ENCODE data around the gene MOCOS. TPM values are rescaled to one million over a fixed set of nuclear protein-coding genes. Genes with fewer than 3 reads are reported as not detected.

The MOCOS gene
- total and polyA plus RNA-seq, 2 of the 8 experiments (the other 6 are each of a cell fraction or from before 2014, with no cell fraction given): 4.7 to 5.8 TPM

DNA sequence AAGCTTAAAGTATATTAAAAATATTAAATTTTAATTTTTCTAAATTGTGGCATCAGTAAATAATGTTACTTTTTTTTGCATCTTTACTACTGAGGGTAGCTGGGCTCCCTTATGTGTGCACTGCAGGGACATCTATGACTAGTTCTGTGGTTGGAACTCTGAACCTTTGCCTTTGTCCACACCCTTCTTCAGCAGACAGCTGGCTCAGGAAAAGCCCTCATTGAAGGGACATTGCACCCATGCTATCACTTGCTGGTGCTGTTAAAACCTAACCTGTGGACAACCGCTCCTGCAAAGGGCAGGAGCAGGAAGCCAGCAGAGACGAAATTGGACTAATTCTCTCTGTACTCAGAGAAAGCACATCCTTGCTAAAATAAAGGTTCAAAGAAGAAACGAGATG lies 30.1 kb downstream of the MOCOS start (continued):
- TF ChIP-seq, protein P1, sequence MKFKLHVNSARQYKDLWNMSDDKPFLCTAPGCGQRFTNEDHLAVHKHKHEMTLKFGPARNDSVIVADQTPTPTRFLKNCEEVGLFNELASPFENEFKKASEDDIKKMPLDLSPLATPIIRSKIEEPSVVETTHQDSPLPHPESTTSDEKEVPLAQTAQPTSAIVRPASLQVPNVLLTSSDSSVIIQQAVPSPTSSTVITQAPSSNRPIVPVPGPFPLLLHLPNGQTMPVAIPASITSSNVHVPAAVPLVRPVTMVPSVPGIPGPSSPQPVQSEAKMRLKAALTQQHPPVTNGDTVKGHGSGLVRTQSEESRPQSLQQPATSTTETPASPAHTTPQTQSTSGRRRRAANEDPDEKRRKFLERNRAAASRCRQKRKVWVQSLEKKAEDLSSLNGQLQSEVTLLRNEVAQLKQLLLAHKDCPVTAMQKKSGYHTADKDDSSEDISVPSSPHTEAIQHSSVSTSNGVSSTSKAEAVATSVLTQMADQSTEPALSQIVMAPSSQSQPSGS (IDR thresholded peaks at IDR 0.05; ENCODE audit: low read length): no peak
- no peak for TF ChIP-seq BRCA1 (IDR thresholded peaks at IDR 0.05; ENCODE audit: low read depth, low read length)
- no peak for TF ChIP-seq SUZ12 (IDR thresholded peaks at IDR 0.05; ENCODE audit: low read length)
- TF ChIP-seq EZH2 (IDR thresholded peaks at IDR 0.05; ENCODE audit: low read depth, low read length, severe bottlenecking): no peak

All from H1 (cell line).